HepG2 (cell line): ENCODE results near the gene L1CAM. TPM values are rescaled to one million over a fixed set of nuclear protein-coding genes. Genes with fewer than 3 reads are reported as not detected.

Source experiments
- ATAC-seq: fragments of 200-7000 bp; cut with Tn5 transposase; 3 replicates; pipeline ENCODE4 v1.9.1; 2020; ENCODE audit warnings: mild to moderate bottlenecking, moderate library complexity
- BruUV-seq: library from RNA; stranded (reverse); fragments of 400-500 nt; replicated peaks from 2 replicates; lab custom pipeline; 2021; lab: Mats Ljungman, UMichigan
- CTCF ChIA-PET: fragments of 300-600 bp; formaldehyde crosslinking; extraction: SDS; loops from one replicate; lab custom pipeline; 2021; ENCODE audit warnings: low total read pairs, inconsistent platforms, low intra/inter-chr PET ratio; lab: Yijun Ruan, JAX
- POLR2A ChIA-PET: fragments of 350-600 bp; sonication (Branson Sonifier 250); formaldehyde crosslinking; loops from one replicate; lab custom pipeline; 2020; ENCODE audit warnings: antibody characterized with exemption, inconsistent platforms; lab: Yijun Ruan, JAX
- DNase-seq: peaks from one replicate; pipeline ENCODE4 v3.0.0-alpha.2; 2015; ENCODE audit warnings: low spot score
- FAIRE-seq: peaks from 3 replicates; lab custom pipeline; 2011; peaks lifted over from hg19 to GRCh38; lab: Jason Lieb, UNC
- H2AFZ ChIP-seq: one replicate; pipeline ENCODE4 v1.6.1; 2011; ENCODE audit warnings: low read length, inconsistent platforms
- H3K27ac ChIP-seq: fragments of 300-600 bp; 3 replicates; pipeline ENCODE4 v1.8.0; 2011; ENCODE audit warnings: mixed run types, mild to moderate bottlenecking, mixed read lengths, low read length, inconsistent platforms; ENCODE audit not compliant: insufficient read depth; ENCODE audit errors: extremely low read length
- H3K27me3 ChIP-seq, 2 experiments: fragments of 200-600 bp in 1 of 2; 2 replicates in 1 of 2; 3 replicates in 1 of 2; pipeline versions ENCODE4 v1.6.0 to v1.8.0; 2011; ENCODE audit warnings: low read length in 2 of 2, mild to moderate bottlenecking in 2 of 2, moderate library complexity in 2 of 2, inconsistent platforms in 1 of 2; ENCODE audit not compliant: insufficient read depth in 2 of 2, control insufficient read depth in 1 of 2
- H3K36me3 ChIP-seq, 2 experiments: fragments of 200-600 bp in 1 of 2; replicated peaks in 1 of 2; 2 replicates in 1 of 2; 3 replicates in 1 of 2; pipeline versions ENCODE4 v1.5.1 to v1.8.0; 2011; ENCODE audit warnings: low read length in 2 of 2, inconsistent platforms in 1 of 2; ENCODE audit not compliant: insufficient read depth in 2 of 2, control insufficient read depth in 1 of 2
- H3K4me1 ChIP-seq: 2 replicates; pipeline ENCODE4 v1.5.1; 2012; ENCODE audit warnings: low read length, inconsistent platforms; ENCODE audit not compliant: insufficient read depth
- H3K4me2 ChIP-seq: 2 replicates; pipeline ENCODE4 v1.6.0; 2011; ENCODE audit warnings: low read depth, low read length, inconsistent platforms
- H3K4me3 ChIP-seq, 3 experiments: fragments of 200-600 bp in 1 of 3; sonication (generic), shearing (Covaris generic) in 1 of 3; replicated peaks in 1 of 3; 2 replicates each; pipeline ENCODE4 v1.5.1; 2011 to 2016; ENCODE audit warnings: low read length in 3 of 3, inconsistent platforms in 2 of 3, low read depth in 2 of 3, mild to moderate bottlenecking in 2 of 3, control low read depth in 1 of 3, mixed read lengths in 1 of 3; ENCODE audit not compliant: insufficient read depth in 1 of 3
- H3K79me2 ChIP-seq: one replicate; pipeline ENCODE4 v1.6.1; 2011; ENCODE audit warnings: low read length, inconsistent platforms; ENCODE audit not compliant: insufficient read depth
- H3K9ac ChIP-seq: 2 replicates; pipeline ENCODE4 v1.6.0; 2011; ENCODE audit warnings: mild to moderate bottlenecking, low read depth, low read length, inconsistent platforms; ENCODE audit not compliant: insufficient read depth
- H3K9me3 ChIP-seq: 2 replicates; pipeline ENCODE4 v1.5.1; 2012; ENCODE audit warnings: mild to moderate bottlenecking, low read length
- H4K20me1 ChIP-seq: 2 replicates; pipeline ENCODE4 v1.6.0; 2011; ENCODE audit warnings: inconsistent platforms, mild to moderate bottlenecking, low read length, moderate library complexity; ENCODE audit not compliant: insufficient read depth
- BCL6 ChIP-seq: IDR thresholded peaks from 2 replicates; pipeline ENCODE4 v1.6.1; 2016; ENCODE audit warnings: missing genetic modification reagents, missing compliant biosample characterization
- BHLHE40 ChIP-seq: IDR thresholded peaks from 2 replicates; pipeline ENCODE4 v1.6.1; 2011; ENCODE audit warnings: low read length, improper control_type of control experiment
- CREB1 ChIP-seq, 2 experiments: fragments of 450-650 bp in 1 of 2; IDR thresholded peaks; 2 replicates each; pipeline ENCODE4 v1.6.1; 2016 to 2017; ENCODE audit warnings: control low read depth in 1 of 2, mild to moderate bottlenecking in 1 of 2, missing compliant biosample characterization in 1 of 2, missing genetic modification characterization in 1 of 2
- GRHL1 ChIP-seq: sonication (generic); formaldehyde crosslinking; conservative IDR thresholded peaks from 2 replicates; pipeline ENCODE4 v1.8.0; 2022; ENCODE audit warnings: missing genetic modification reagents
- HMGXB4 ChIP-seq, 2 experiments: sonication (generic) in 1 of 2; formaldehyde crosslinking in 1 of 2; IDR thresholded peaks; 2 replicates each; pipeline versions ENCODE4 v1.4.0 to v1.6.1; 2018 to 2020; ENCODE audit warnings: missing genetic modification reagents in 2 of 2, borderline replicate concordance in 1 of 2, low read depth in 1 of 2, mild to moderate bottlenecking in 1 of 2, missing biosample characterization in 1 of 2
- PHB2 ChIP-seq: fragments of 450-650 bp; IDR thresholded peaks from 2 replicates; pipeline ENCODE4 v1.6.1; 2018; ENCODE audit not compliant: partially characterized antibody
- SNRNP70 ChIP-seq: fragments of 200-400 bp; formaldehyde crosslinking; IDR thresholded peaks from 2 replicates; pipeline ENCODE4 v1.6.1; 2017; ENCODE audit warnings: mild to moderate bottlenecking, low read depth, low read length, moderate library complexity
- ZFX ChIP-seq: sonication (generic); formaldehyde crosslinking; IDR thresholded peaks from 2 replicates; pipeline ENCODE4 v1.4.0; 2020; ENCODE audit warnings: mild to moderate bottlenecking, low read depth, missing genetic modification reagents, moderate library complexity
- ZNF331 ChIP-seq: sonication (generic); formaldehyde crosslinking; IDR thresholded peaks from 2 replicates; pipeline ENCODE4 v1.4.0; 2020; ENCODE audit warnings: missing genetic modification reagents
- ZNF687 ChIP-seq: sonication (generic); formaldehyde crosslinking; IDR thresholded peaks from 2 replicates; pipeline ENCODE4 v1.5.1; 2020; ENCODE audit warnings: mild to moderate bottlenecking, missing genetic modification reagents, moderate library complexity
- ZNF7 ChIP-seq: IDR thresholded peaks from 2 replicates; pipeline ENCODE4 v1.6.1; 2016; ENCODE audit warnings: missing biosample characterization, missing genetic modification reagents
- ZNF883 ChIP-seq: sonication (generic); formaldehyde crosslinking; IDR thresholded peaks from 2 replicates; pipeline ENCODE4 v1.5.1; 2020; ENCODE audit warnings: mild to moderate bottlenecking, missing genetic modification reagents; ENCODE audit errors: not compliant biosample characterization
- WGBS: methylation state at CpG from one replicate; pipeline ENCODE4 v1.1.6; 2017; ENCODE audit warnings: low lambda C conversion rate; 5-methylcytosine and 5-hydroxymethylcytosine counted together
- in situ Hi-C: cut with HindIII; loops from 2 replicates; pipeline ENCODE4 v1.10.0; 2017; ENCODE audit warnings: low pct_unique_long_range_greater_than_20kb; ENCODE audit not compliant: extremely low pct_ligation_motif_present
- intact Hi-C: fragments of 100-400 bp; cut with micrococcal nuclease; formaldehyde crosslinking; loops from one replicate; pipeline ENCODE4 v1.10.0; 2022; ENCODE audit not compliant: unreplicated experiment
- polyA plus RNA-seq, 8 experiments: library from polyadenylated mRNA; depleted of rRNA in 3 of 8; stranded (reverse) in 7 of 8; unstranded in 1 of 8; fragments of >200 nt; fragmentation: Illumina TruSeq in 4 of 8; extraction: Trizol in 4 of 8; gene quantifications; 2 replicates each; pipeline versions ENCODE4 v1.2.1 to v1.2.3, GENCODE V29; 2011 to 2016; ENCODE audit warnings: low read depth in 4 of 8, missing spikeins in 1 of 8, mixed read lengths in 1 of 8; ENCODE audit not compliant: insufficient read depth in 1 of 8
- total RNA-seq, 5 experiments: library from RNA; depleted of rRNA; stranded (reverse); fragments of >200 nt; fragmentation: Illumina TruSeq; extraction: Trizol; gene quantifications; 2 replicates each; pipeline ENCODE4 v1.2.3, GENCODE V29; 2016; ENCODE audit warnings: low read depth in 1 of 5

The L1CAM gene
- total and polyA plus RNA-seq, 2 of the 13 experiments (the other 11 are each of a cell fraction or from before 2014, with no cell fraction given), result 1.4 to 2.0 TPM

- H3K4me3 ChIP-seq, result no peak overlapping the region
- peak; percentile 45 for ATAC-seq
- H3K4me2 ChIP-seq, result peak overlapping the region; percentile 23; the same call in 1 of the 2 replicates
- no peaks in the 10 kb centered on the region for H3K79me2 ChIP-seq
- H3K9me3 ChIP-seq, result no peaks in the 10 kb centered on the region
- TF ChIP-seq BCL6 (CRISPR knock-in tag) (peak; percentile 66), ZFX (peak; percentile 21; the same call in 1 of the 2 replicates), HMGXB4 (CRISPR knock-in tag; IDR thresholded peaks at IDR 0.05; ENCODE audit: borderline replicate concordance in 1 of 2, low read depth in 1 of 2) (0 out of 4 replicates have a peak, but pooled peaks of 1 of the 2 experiments have one; percentile 2), ZNF7 (CRISPR knock-in tag) (no peak), ZNF687 (peak; percentile 47; the same call in 1 of the 2 replicates), CREB1 (IDR thresholded peaks at IDR 0.05) (no peak), CREB1 (CRISPR knock-in tag; IDR thresholded peaks at IDR 0.05) (no peak), GRHL1 (CRISPR knock-in tag) (no peak), SNRNP70 (no peak), ZNF331 (CRISPR knock-in tag) (no peak), BHLHE40 (no peak), PHB2 (no peak), ZNF883 (no peak)
- TF ChIP-seq, all 625 proteins: peak for 4
- Histone ChIP-seq H3K36me3 (no peaks in the 10 kb centered on the region), H3K27me3 (no peaks in the 10 kb centered on the region; a peak in 2 of 5 replicates), H3K9ac (no peak overlapping the region), H2AFZ (no peak overlapping the region), H4K20me1 (no peaks in the 10 kb centered on the region), H3K4me1 (peaks cover 50% of the 10 kb centered on the region), H3K27ac (no peak overlapping the region)
- BruUV-seq, result no TSS peak
- intact Hi-C loops (no loop called here), in situ Hi-C loops (no loop called here)
- no peak for FAIRE-seq
- ChIA-PET POLR2A (interaction anchor here (1.2 kb wide), 1 partner anchor 10 kb away, joined by 3 read pairs; no protein-coding TSS in a partner anchor), CTCF (interaction anchor here (4.4 kb wide), 1 partner anchor 25 kb away, joined by 29 read pairs; no protein-coding TSS in a partner anchor)
- WGBS, result 20% methylated on average over 1 of the region's 40 CpGs
- no peak for DNase-seq
These were observed 35.8 kb upstream of the L1CAM start for GRCh38 chrX:153921511-153922446.
